Trophoblast cell (in vitro differentiated cells and primary cell): ENCODE results near the gene JARID2.

Experiments
- DNase-seq, 2 donors: peaks; one replicate each; pipeline ENCODE4 v3.0.0-alpha.2; 2016
- H2AFZ ChIP-seq: 2 replicates; pipeline ENCODE4 v1.6.1; 2013; ENCODE audit warnings: low read length, moderate library complexity, mild to moderate bottlenecking; ENCODE audit not compliant: insufficient read depth, poor library complexity
- H2AK5ac ChIP-seq: 2 replicates; pipeline ENCODE4 v1.6.1; 2013; ENCODE audit warnings: mild to moderate bottlenecking, low read length
- H2BK120ac ChIP-seq: 2 replicates; pipeline ENCODE4 v1.6.1; 2013; ENCODE audit warnings: low read length, mild to moderate bottlenecking, moderate library complexity; ENCODE audit not compliant: insufficient read depth, poor library complexity
- H2BK12ac ChIP-seq: 2 replicates; pipeline ENCODE4 v1.6.1; 2013; ENCODE audit warnings: mild to moderate bottlenecking, low read length, moderate library complexity
- H2BK5ac ChIP-seq: 2 replicates; pipeline ENCODE4 v1.6.1; 2013; ENCODE audit warnings: low read length, low read depth, moderate library complexity, mild to moderate bottlenecking; ENCODE audit not compliant: poor library complexity
- H3K14ac ChIP-seq: 2 replicates; pipeline ENCODE4 v1.6.1; 2013; ENCODE audit warnings: mild to moderate bottlenecking, low read length
- H3K18ac ChIP-seq: 2 replicates; pipeline ENCODE4 v1.6.1; 2013; ENCODE audit warnings: mild to moderate bottlenecking, low read length
- H3K23ac ChIP-seq: 2 replicates; pipeline ENCODE4 v1.6.1; 2013; ENCODE audit warnings: low read length
- H3K27ac ChIP-seq: 2 replicates; pipeline ENCODE4 v1.5.1; 2013; ENCODE audit warnings: low read depth, mild to moderate bottlenecking, inconsistent platforms, low read length, moderate library complexity
- H3K27me3 ChIP-seq: 2 replicates; pipeline ENCODE4 v1.6.1; 2013; ENCODE audit warnings: inconsistent platforms, mild to moderate bottlenecking, low read length, moderate library complexity; ENCODE audit not compliant: insufficient read depth
- H3K36me3 ChIP-seq, 2 experiments: 1 replicate in 1 of 2; 2 replicates in 1 of 2; pipeline ENCODE4 v1.6.1; 2013; ENCODE audit warnings: low read length in 2 of 2, mild to moderate bottlenecking in 2 of 2, moderate library complexity in 1 of 2; ENCODE audit not compliant: insufficient read depth in 2 of 2, control insufficient read depth in 1 of 2
- H3K4ac ChIP-seq: 2 replicates; pipeline ENCODE4 v1.6.1; 2013; ENCODE audit warnings: low read depth, mild to moderate bottlenecking, low read length, moderate library complexity
- H3K4me1 ChIP-seq, 2 experiments: 1 replicate in 1 of 2; 2 replicates in 1 of 2; pipeline ENCODE4 v1.6.1; 2013; ENCODE audit warnings: low read length in 2 of 2, mild to moderate bottlenecking in 2 of 2, moderate library complexity in 1 of 2; ENCODE audit not compliant: insufficient read depth in 2 of 2, control insufficient read depth in 1 of 2
- H3K4me2 ChIP-seq: 2 replicates; pipeline ENCODE4 v1.6.1; 2013; ENCODE audit warnings: inconsistent platforms, mild to moderate bottlenecking, low read length, moderate library complexity
- H3K4me3 ChIP-seq: 2 replicates; pipeline ENCODE4 v1.5.1; 2013; ENCODE audit warnings: mild to moderate bottlenecking, low read depth, low read length, inconsistent platforms
- H3K79me1 ChIP-seq: one replicate; pipeline ENCODE4 v1.6.1; 2013; ENCODE audit warnings: low read length
- H3K79me2 ChIP-seq: 2 replicates; pipeline ENCODE4 v1.6.1; 2013; ENCODE audit warnings: low read length, mild to moderate bottlenecking; ENCODE audit not compliant: control insufficient read depth, insufficient read depth, poor library complexity
- H3K9ac ChIP-seq: 2 replicates; pipeline ENCODE4 v1.6.1; 2013; ENCODE audit warnings: mild to moderate bottlenecking, low read length
- H3K9me3 ChIP-seq: 2 replicates; pipeline ENCODE4 v1.6.1; 2013; ENCODE audit warnings: low read depth, mild to moderate bottlenecking, control low read depth, inconsistent platforms, low read length; ENCODE audit not compliant: insufficient read depth
- H4K12ac ChIP-seq: 2 replicates; pipeline ENCODE4 v1.6.1; 2013; ENCODE audit warnings: low read depth, mild to moderate bottlenecking, low read length, moderate library complexity
- H4K8ac ChIP-seq: 2 replicates; pipeline ENCODE4 v1.6.1; 2013; ENCODE audit warnings: low read depth, mild to moderate bottlenecking, low read length, moderate library complexity
- H4K91ac ChIP-seq: one replicate; pipeline ENCODE4 v1.6.1; 2013; ENCODE audit warnings: low read depth, mild to moderate bottlenecking, low read length, moderate library complexity
- WGBS: extraction: QIAGEN DNeasy Blood & Tissue Kit; methylation state at CpG from one replicate; pipeline ENCODE4 v1.1.7; 2013; ENCODE audit warnings: missing lambda C conversion rate; ENCODE audit not compliant: insufficient read length, insufficient coverage; ENCODE audit errors: extremely low coverage; 5-methylcytosine and 5-hydroxymethylcytosine counted together

Gene JARID2

GRCh38 chr6:15259766-15260098 lies 13.9 kb downstream of the JARID2 start:
- Histone ChIP-seq H3K79me1 (no peaks in the 10 kb centered on the region), H3K4me2 (no peak overlapping the region), H3K27ac (no peak overlapping the region), H4K8ac (no peak overlapping the region), H4K91ac (no peak overlapping the region), H3K23ac (no peak overlapping the region), H4K12ac (no peak overlapping the region), H3K79me2 (peaks cover 3% of the 10 kb centered on the region), H3K4ac (no peak overlapping the region), H3K9me3 (no peaks in the 10 kb centered on the region), H2BK120ac (no peak overlapping the region), H2BK12ac (no peak overlapping the region), H3K36me3 (peaks cover 0 to 2% of the 10 kb centered on the region in 2 experiments), H3K4me3 (no peak overlapping the region), H3K14ac (no peak overlapping the region), H2AK5ac (no peak overlapping the region), H3K27me3 (no peaks in the 10 kb centered on the region), H2AFZ (no peak overlapping the region), H3K9ac (no peak overlapping the region), H3K4me1 (peaks cover 0 to 6% of the 10 kb centered on the region in 2 experiments), H2BK5ac (no peak overlapping the region), H3K18ac (no peak overlapping the region)
- DNase-seq: no peak
- no CpG with 5 or more reads among the region's 1 CpG for WGBS

DNA sequence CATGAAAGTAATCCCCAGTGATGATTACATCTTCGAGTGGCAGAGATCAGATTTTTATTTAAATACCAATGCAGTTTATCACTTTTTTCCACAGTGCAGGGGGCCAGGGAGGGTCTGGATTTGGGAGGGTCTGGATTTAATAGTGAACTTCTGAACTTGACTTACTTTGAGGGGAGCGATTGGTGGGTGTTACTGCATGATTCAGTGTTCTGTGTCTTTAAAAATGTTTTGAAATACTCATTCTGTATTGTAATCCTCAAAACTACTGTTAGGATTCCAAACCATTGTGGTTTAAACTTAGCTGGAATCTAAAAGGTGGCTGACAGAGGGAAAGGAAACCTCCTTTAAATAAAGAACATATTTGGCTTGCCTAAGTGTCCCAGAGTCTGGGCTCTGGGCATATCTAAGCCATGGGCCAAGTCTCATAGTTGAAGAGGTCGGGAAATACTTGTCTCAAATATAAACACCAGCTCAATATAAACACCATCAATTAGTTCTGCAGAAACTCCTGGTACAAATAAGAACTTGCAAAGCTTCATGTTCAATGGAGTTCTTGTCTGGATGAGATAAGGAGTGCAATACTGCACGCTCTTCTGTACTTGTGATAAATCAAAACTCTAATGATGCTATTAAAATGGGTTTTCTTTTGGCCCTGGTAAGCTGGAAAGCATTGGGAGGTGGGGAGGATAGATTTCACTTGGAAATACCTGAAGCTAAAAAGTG lies 14.4 kb downstream of the JARID2 start:
- Histone ChIP-seq H3K27ac (no peak overlapping the region), H4K91ac (no peak overlapping the region), H3K18ac (no peak overlapping the region), H3K4me2 (no peak overlapping the region), H3K23ac (no peak overlapping the region), H3K4me1 (peaks cover 0 to 8% of the 10 kb centered on the region in 2 experiments), H3K4ac (no peak overlapping the region), H3K4me3 (no peak overlapping the region), H4K12ac (no peak overlapping the region), H2BK5ac (no peak overlapping the region), H2BK12ac (no peak overlapping the region), H3K14ac (no peak overlapping the region), H3K9ac (no peak overlapping the region), H4K8ac (no peak overlapping the region), H3K27me3 (no peaks in the 10 kb centered on the region), H2AFZ (no peak overlapping the region), H3K79me2 (peaks cover 2% of the 10 kb centered on the region), H3K79me1 (no peaks in the 10 kb centered on the region), H3K36me3 (peaks cover 0 to 2% of the 10 kb centered on the region in 2 experiments), H3K9me3 (no peaks in the 10 kb centered on the region), H2BK120ac (no peak overlapping the region), H2AK5ac (no peak overlapping the region)
- DNase-seq: peak in 1 of 2 donors; percentile 48
- WGBS: no CpG with 5 or more reads among the region's 4 CpGs

GRCh38 chr6:15263780-15264374 lies 18.0 kb downstream of the JARID2 start:
- H2AK5ac ChIP-seq: no peak overlapping the region
- no peaks in the 10 kb centered on the region for H3K27me3 ChIP-seq
- no peak overlapping the region for H3K14ac ChIP-seq
- peaks cover 3 to 18% of the 10 kb centered on the region in 2 experiments for H3K4me1 ChIP-seq
- H3K4ac ChIP-seq: peak overlapping the region; percentile 9
- no peak overlapping the region for H4K91ac ChIP-seq
- H3K79me1 ChIP-seq: no peaks in the 10 kb centered on the region
- WGBS: no CpG with 5 or more reads among the region's 13 CpGs
- H2BK5ac ChIP-seq: no peak overlapping the region
- H2BK120ac ChIP-seq: no peak overlapping the region
- peaks cover 0 to 2% of the 10 kb centered on the region in 2 experiments for H3K36me3 ChIP-seq
- DNase-seq: no peak
- no peak overlapping the region for H3K4me2 ChIP-seq
- no peak overlapping the region for H3K18ac ChIP-seq
- H3K4me3 ChIP-seq: no peak overlapping the region
- H3K79me2 ChIP-seq: peaks cover 5% of the 10 kb centered on the region
- H3K9me3 ChIP-seq: no peaks in the 10 kb centered on the region
- H3K27ac ChIP-seq: no peak overlapping the region
- no peak overlapping the region for H4K12ac ChIP-seq
- no peak overlapping the region for H4K8ac ChIP-seq
- H3K23ac ChIP-seq: no peak overlapping the region
- H2BK12ac ChIP-seq: no peak overlapping the region
- no peak overlapping the region for H3K9ac ChIP-seq
- no peak overlapping the region for H2AFZ ChIP-seq

DNA sequence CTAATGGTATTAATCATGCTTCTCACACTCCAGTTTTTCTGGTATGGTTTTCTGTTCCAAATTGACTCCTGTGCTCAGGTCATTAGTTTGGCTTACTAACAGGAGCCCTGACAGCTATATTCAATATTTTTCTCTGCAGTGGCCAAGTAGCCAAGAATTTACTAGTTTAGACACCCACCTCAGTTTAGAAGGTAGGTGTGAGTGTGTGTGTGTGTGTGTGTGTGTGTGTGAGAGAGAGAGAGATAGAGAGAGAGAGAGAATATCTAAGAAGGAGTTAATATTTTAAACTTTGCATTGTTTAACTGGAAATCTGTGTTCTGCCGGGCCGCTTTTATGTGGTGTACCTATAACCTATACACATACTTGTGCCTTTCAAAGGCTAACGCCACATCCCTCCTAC lies 18.5 kb downstream of the JARID2 start:
- Histone ChIP-seq H4K12ac (no peak overlapping the region), H2AK5ac (no peak overlapping the region), H3K9me3 (no peaks in the 10 kb centered on the region), H3K18ac (no peak overlapping the region), H2BK12ac (no peak overlapping the region), H3K4me2 (no peak overlapping the region), H3K4me1 (peaks cover 3 to 18% of the 10 kb centered on the region in 2 experiments), H3K79me1 (no peaks in the 10 kb centered on the region), H3K14ac (no peak overlapping the region), H2BK120ac (no peak overlapping the region), H3K23ac (no peak overlapping the region), H3K27ac (no peak overlapping the region), H4K8ac (no peak overlapping the region), H2AFZ (no peak overlapping the region), H3K4me3 (no peak overlapping the region), H3K36me3 (peaks cover 0 to 2% of the 10 kb centered on the region in 2 experiments), H3K27me3 (no peaks in the 10 kb centered on the region), H3K4ac (no peak overlapping the region), H3K9ac (no peak overlapping the region), H3K79me2 (peaks cover 7% of the 10 kb centered on the region), H4K91ac (no peak overlapping the region), H2BK5ac (no peak overlapping the region)
- WGBS: no CpG with 5 or more reads among the region's 3 CpGs
- no peak for DNase-seq
